AG10803 (cell line): ENCODE results near the gene MGST2.

ENCODE experiments used
- DNase-seq: peaks from one replicate; pipeline ENCODE4 v3.0.0; 2010; ENCODE audit warnings: low read depth
- H3K4me3 ChIP-seq: 2 replicates; pipeline ENCODE4 v1.5.1; 2011; ENCODE audit warnings: mild to moderate bottlenecking, low read length, control low read depth
- TF ChIP-seq, protein P1 (sequence below): conservative IDR thresholded peaks from 2 replicates; pipeline ENCODE4 v1.5.1; 2011; ENCODE audit warnings: mild to moderate bottlenecking, low read length, control low read depth, inconsistent platforms

Gene MGST2

DNA sequence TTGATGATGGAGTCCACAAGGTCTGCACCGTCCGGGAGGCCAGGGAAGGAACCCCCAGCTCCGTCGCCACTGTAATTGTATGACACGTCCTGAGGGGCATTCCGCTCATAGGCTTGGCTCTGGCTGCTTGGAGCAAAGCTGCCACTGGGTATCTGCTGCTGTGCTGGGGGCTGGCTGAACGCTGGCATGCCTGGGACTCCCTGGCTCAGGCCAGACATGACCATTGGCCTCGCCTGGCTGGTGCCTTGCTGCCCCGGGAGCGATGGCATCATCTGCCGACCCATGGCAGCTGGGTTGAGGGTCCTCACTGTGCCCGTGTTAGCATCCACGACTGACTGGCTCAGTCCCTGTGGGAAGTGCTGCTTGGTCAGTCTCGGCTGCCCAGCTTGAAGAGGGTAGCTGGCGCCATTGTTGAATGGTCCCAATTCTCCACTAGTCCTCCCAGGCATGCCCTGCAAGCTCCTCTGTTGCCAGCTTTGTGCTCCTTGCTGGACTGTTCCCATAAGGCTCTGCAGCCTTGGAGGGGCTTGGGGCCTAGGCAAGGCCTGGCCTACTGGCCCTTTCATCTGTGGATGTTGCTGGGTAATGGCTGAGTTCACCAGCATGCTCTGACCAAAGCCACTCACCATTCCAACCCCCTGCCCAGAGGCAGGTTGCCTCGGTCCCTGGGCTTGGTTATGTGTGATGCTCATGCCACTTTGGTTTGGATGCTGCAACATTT, 53.9 kb downstream of the MGST2 start:
- no peak for DNase-seq
- TF ChIP-seq, protein P1, sequence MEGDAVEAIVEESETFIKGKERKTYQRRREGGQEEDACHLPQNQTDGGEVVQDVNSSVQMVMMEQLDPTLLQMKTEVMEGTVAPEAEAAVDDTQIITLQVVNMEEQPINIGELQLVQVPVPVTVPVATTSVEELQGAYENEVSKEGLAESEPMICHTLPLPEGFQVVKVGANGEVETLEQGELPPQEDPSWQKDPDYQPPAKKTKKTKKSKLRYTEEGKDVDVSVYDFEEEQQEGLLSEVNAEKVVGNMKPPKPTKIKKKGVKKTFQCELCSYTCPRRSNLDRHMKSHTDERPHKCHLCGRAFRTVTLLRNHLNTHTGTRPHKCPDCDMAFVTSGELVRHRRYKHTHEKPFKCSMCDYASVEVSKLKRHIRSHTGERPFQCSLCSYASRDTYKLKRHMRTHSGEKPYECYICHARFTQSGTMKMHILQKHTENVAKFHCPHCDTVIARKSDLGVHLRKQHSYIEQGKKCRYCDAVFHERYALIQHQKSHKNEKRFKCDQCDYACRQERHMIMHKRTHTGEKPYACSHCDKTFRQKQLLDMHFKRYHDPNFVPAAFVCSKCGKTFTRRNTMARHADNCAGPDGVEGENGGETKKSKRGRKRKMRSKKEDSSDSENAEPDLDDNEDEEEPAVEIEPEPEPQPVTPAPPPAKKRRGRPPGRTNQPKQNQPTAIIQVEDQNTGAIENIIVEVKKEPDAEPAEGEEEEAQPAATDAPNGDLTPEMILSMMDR = no peak
- H3K4me3 ChIP-seq = no peak overlapping the region

DNA sequence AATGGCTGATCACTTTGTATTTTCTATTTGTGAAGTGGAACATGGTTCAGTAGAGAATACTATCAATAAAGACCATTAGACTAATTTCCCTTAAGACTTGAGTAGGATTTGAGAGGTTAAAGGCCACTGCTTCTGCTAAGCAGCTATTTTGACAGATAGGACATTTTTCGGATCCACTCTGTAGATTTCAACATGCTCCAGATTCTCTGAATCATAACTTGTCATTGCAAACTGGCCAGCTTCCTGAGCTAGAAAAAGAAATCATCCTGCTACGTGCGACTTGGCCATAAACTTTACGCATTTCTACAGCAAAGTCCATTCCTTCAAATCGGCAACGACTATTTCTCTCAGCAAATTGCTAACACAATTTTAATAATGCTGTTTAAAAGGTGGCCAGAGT, 55.2 kb downstream of the MGST2 start:
- TF ChIP-seq, protein P1 = no peak
- H3K4me3 ChIP-seq = no peak overlapping the region
- DNase-seq = no peak

DNA sequence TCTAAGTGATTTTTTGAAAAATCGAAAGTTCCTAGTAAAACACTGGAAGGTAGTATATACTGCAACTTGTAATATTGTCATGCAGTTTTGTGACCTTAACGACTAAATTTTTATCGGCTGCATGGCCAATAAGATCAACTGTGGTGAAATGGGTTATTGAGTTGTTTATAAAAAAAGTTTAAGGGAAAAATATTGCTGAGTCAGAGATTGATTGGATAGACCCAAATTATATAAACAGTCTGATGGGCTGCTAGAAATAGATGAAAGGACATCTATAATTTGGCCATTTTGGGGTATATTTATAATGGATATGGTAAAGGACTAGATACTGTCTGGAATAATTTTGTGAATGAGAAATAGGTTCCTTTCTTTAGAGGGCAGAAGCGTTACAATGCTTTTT, 56.2 kb downstream of the MGST2 start:
- TF ChIP-seq, protein P1 = no peak
- no peak for DNase-seq
- no peak overlapping the region for H3K4me3 ChIP-seq

DNA sequence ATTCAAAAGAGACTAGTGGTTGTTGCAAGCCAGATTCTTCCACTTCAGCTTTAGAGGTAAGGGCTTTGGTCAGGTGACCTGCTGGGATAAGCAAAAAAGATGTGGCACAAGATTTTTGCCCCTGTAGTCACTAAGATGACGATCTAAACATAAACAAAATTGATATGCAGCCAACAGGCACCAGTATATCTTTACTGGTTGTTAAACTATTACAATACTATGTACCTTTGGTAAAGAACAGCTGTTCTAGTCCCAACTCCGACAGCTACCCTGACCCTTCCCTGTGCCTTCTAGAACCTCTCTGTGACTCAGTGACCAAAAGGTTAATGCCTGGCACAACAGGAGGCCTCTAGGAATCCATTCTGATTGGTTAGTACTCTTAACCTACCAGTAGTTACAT, 59.6 kb downstream of the MGST2 start:
- DNase-seq = no peak
- H3K4me3 ChIP-seq = no peak overlapping the region
- TF ChIP-seq, protein P1 = no peak

DNA sequence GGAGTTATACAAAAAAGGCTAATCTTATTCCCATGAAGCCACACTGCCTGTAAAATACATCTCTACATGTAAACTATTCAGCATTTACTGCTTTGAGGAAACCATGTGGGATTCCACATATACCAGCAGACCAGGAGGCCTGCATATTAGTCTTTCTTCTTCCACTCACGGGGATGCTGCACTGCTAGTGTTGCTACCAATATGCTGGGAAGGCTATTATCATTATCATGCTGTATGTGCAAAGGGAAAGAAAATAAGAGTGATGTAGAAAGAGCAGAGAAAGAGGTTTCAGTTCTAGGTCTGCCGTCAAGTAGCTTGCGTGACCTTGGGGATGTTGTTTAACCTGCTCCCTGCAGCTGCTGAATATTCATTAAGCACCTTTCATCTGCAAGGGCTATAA, 61.0 kb downstream of the MGST2 start:
- TF ChIP-seq, protein P1 = no peak

DNA sequence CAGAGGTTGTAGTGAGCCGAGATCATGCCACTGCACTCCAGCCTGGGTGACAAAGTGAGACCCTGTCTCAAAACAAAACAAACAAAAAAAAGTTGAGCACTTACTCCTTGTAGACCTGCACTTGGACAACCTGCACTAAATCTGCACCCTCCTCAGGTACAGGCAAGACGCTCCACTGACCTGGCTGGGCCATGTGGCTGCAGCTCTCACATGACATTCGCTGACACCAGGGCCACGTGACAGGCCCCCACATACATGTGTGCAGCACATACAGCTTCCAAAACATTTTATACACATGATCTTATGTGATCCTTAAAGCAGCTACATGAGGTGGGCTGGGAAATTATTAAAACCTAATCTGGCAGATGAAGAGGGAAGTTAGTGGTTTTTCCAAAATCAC, 62.5 kb downstream of the MGST2 start:
- H3K4me3 ChIP-seq = no peak overlapping the region
- DNase-seq = no peak
- TF ChIP-seq, protein P1 = no peak

More for the DNA sequence above, 61.0 kb downstream of the MGST2 start:
- no peak overlapping the region for H3K4me3 ChIP-seq
- no peak for DNase-seq

DNA sequence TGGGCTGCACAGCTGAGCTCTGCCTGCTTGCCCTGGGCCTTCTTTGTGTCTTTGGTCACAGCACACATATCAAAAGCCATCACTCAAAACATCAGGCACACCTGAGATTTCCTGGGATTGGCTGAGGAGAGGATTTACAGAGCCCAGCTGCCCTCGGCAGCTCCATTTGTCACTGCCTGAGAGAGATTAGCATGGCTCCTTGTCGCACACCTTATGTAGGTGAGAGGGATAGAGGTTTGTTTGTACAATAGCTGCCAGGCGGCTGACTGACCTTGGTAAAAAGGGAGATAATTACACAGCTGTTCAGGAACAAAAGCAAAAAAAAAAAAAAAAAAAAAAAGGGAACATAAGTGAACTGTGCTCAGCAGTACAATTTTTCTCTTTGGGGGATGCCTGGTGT, 63.2 kb downstream of the MGST2 start:
- DNase-seq = no peak
- H3K4me3 ChIP-seq = no peak overlapping the region
- TF ChIP-seq, protein P1 = no peak
